ENCODE measurements around the gene ONECUT2. TPM values are rescaled to one million over a fixed set of nuclear protein-coding genes. Genes with fewer than 3 reads are reported as not detected.

ONECUT2 gene
- total RNA-seq, 1 experiment from 2014 or later: 1.2 TPM

- BruUV-seq (replicated peaks): no TSS peak
- Histone ChIP-seq H3K27ac (ENCODE audit: low read depth, low read length, poor library complexity, severe bottlenecking) (no peak overlapping the region), H3K4me3 (ENCODE audit: low read depth, low read length, poor library complexity, severe bottlenecking) (no peak overlapping the region), H3K36me3 (ENCODE audit: insufficient read depth, low read length, poor library complexity, severe bottlenecking) (no peaks in the 10 kb centered on the region), H3K27me3 (replicated peaks; ENCODE audit: insufficient read depth, low read depth, low read length, poor library complexity) (peaks cover 69% of the 10 kb centered on the region), H3K9me3 (ENCODE audit: low read depth, low read length, poor library complexity, severe bottlenecking) (no peaks in the 10 kb centered on the region), H3K4me1 (ENCODE audit: insufficient read depth, low read length, poor library complexity, severe bottlenecking) (no peaks in the 10 kb centered on the region)
- ChIA-PET POLR2A (ENCODE audit: low non-redundant PET) (no interaction called here), CTCF (no interaction called here)
- DNase-seq (ENCODE audit: low spot score): no peak
- TF ChIP-seq EZH2 (IDR thresholded peaks at IDR 0.05; ENCODE audit: borderline replicate concordance, low read depth, low read length, poor library complexity, severe bottlenecking): no peak
- no peak for TF ChIP-seq CTCF (conservative IDR thresholded peaks at IDR 0.05; ENCODE audit: low read depth, low read length)
- intact Hi-C loops (cut with micrococcal nuclease; ENCODE audit: unreplicated experiment): no loop called here
Measured at GRCh38 chr18:57410749-57411148, 24.4 kb upstream of the ONECUT2 start.

- ChIA-PET POLR2A (ENCODE audit: low non-redundant PET) (no interaction called here), CTCF (no interaction called here)
- no peaks in the 10 kb centered on the region for H3K4me1 ChIP-seq (ENCODE audit: insufficient read depth, low read length, poor library complexity, severe bottlenecking)
- no peak overlapping the region for H3K4me3 ChIP-seq (ENCODE audit: low read depth, low read length, poor library complexity, severe bottlenecking)
- TF ChIP-seq EZH2 (IDR thresholded peaks at IDR 0.05; ENCODE audit: borderline replicate concordance, low read depth, low read length, poor library complexity, severe bottlenecking) (no peak), CTCF (conservative IDR thresholded peaks at IDR 0.05; ENCODE audit: low read depth, low read length) (no peak)
- no peak for DNase-seq (ENCODE audit: low spot score)
- H3K27me3 ChIP-seq (replicated peaks; ENCODE audit: insufficient read depth, low read depth, low read length, poor library complexity): peaks cover 69% of the 10 kb centered on the region
- BruUV-seq (replicated peaks): no TSS peak
- no peak overlapping the region for H3K27ac ChIP-seq (ENCODE audit: low read depth, low read length, poor library complexity, severe bottlenecking)
- H3K36me3 ChIP-seq (ENCODE audit: insufficient read depth, low read length, poor library complexity, severe bottlenecking): no peaks in the 10 kb centered on the region
- no peaks in the 10 kb centered on the region for H3K9me3 ChIP-seq (ENCODE audit: low read depth, low read length, poor library complexity, severe bottlenecking)
- intact Hi-C loops (cut with micrococcal nuclease; ENCODE audit: unreplicated experiment): no loop called here
Measured at GRCh38 chr18:57416542-57416941, 18.6 kb upstream of the ONECUT2 start.

GRCh38 chr18:57422313-57422872 lies 12.8 kb upstream of the ONECUT2 start:
- peaks cover 82% of the 10 kb centered on the region for H3K27me3 ChIP-seq (replicated peaks; ENCODE audit: insufficient read depth, low read depth, low read length, poor library complexity)
- POLR2A ChIA-PET (ENCODE audit: low non-redundant PET): no interaction called here
- TF ChIP-seq EZH2 (IDR thresholded peaks at IDR 0.05; ENCODE audit: borderline replicate concordance, low read depth, low read length, poor library complexity, severe bottlenecking): no peak
- TF ChIP-seq CTCF (conservative IDR thresholded peaks at IDR 0.05; ENCODE audit: low read depth, low read length): no peak
- no peaks in the 10 kb centered on the region for H3K4me1 ChIP-seq (ENCODE audit: insufficient read depth, low read length, poor library complexity, severe bottlenecking)
- no peak for DNase-seq (ENCODE audit: low spot score)
- H3K36me3 ChIP-seq (ENCODE audit: insufficient read depth, low read length, poor library complexity, severe bottlenecking): no peaks in the 10 kb centered on the region
- intact Hi-C loops (cut with micrococcal nuclease; ENCODE audit: unreplicated experiment): no loop called here
- CTCF ChIA-PET: no interaction called here
- BruUV-seq (replicated peaks): no TSS peak
- no peaks in the 10 kb centered on the region for H3K9me3 ChIP-seq (ENCODE audit: low read depth, low read length, poor library complexity, severe bottlenecking)
- no peak overlapping the region for H3K27ac ChIP-seq (ENCODE audit: low read depth, low read length, poor library complexity, severe bottlenecking)
- no peak overlapping the region for H3K4me3 ChIP-seq (ENCODE audit: low read depth, low read length, poor library complexity, severe bottlenecking)
